Loucy (cell line): Measurements from ENCODE around the gene LRRTM2.

ENCODE experiments used
- H2AFZ ChIP-seq: fragments of 200-600 bp; sonication (generic); 2 replicates; pipeline ENCODE4 v1.6.0; 2016; ENCODE audit warnings: antibody characterized with exemption, mild to moderate bottlenecking, low read length, moderate library complexity
- H3F3A ChIP-seq: fragments of 200-600 bp; 2 replicates; pipeline ENCODE4 v1.6.0; 2016; ENCODE audit warnings: antibody characterized with exemption, low read depth, mild to moderate bottlenecking
- H3K27me3 ChIP-seq: fragments of 200-600 bp; sonication (generic); 2 replicates; pipeline ENCODE4 v1.6.1; 2014; ENCODE audit warnings: low read length, mild to moderate bottlenecking; ENCODE audit not compliant: insufficient read depth, poor library complexity, severe bottlenecking
- H3K36me3 ChIP-seq: fragments of 200-600 bp; sonication (generic); 2 replicates; pipeline ENCODE4 v1.6.1; 2016; ENCODE audit warnings: low read length; ENCODE audit not compliant: insufficient read depth
- H3K4me1 ChIP-seq: fragments of 200-600 bp; sonication (generic); 2 replicates; pipeline ENCODE4 v1.5.1; 2014; ENCODE audit warnings: low read length, mild to moderate bottlenecking; ENCODE audit not compliant: insufficient read depth, poor library complexity, severe bottlenecking
- H3K4me2 ChIP-seq: fragments of 200-600 bp; sonication (generic); 2 replicates; pipeline ENCODE4 v1.6.0; 2014; ENCODE audit warnings: antibody characterized with exemption, low read length, low read depth, mild to moderate bottlenecking; ENCODE audit not compliant: poor library complexity, severe bottlenecking
- H3K4me3 ChIP-seq: fragments of 200-600 bp; sonication (generic); 2 replicates; pipeline ENCODE4 v1.5.1; 2014; ENCODE audit warnings: low read length, mild to moderate bottlenecking, mixed read lengths; ENCODE audit not compliant: poor library complexity, severe bottlenecking
- H3K79me2 ChIP-seq: fragments of 200-600 bp; sonication (generic); 2 replicates; pipeline ENCODE4 v1.6.1; 2014; ENCODE audit warnings: low read length; ENCODE audit not compliant: insufficient read depth
- H3K9ac ChIP-seq: fragments of 200-600 bp; sonication (generic); 2 replicates; pipeline ENCODE4 v1.6.0; 2014; ENCODE audit warnings: mild to moderate bottlenecking, low read depth, low read length, moderate library complexity; ENCODE audit not compliant: poor library complexity, severe bottlenecking
- H3K9me2 ChIP-seq: fragments of 200-600 bp; sonication (generic); replicated peaks from 2 replicates; pipeline ENCODE4 v1.6.1; 2016; ENCODE audit warnings: low read depth, low read length, mixed read lengths
- H3K9me3 ChIP-seq: fragments of 200-600 bp; sonication (generic); 2 replicates; pipeline ENCODE4 v1.6.1; 2014; ENCODE audit warnings: mild to moderate bottlenecking, antibody characterized with exemption, low read length, low read depth; ENCODE audit not compliant: insufficient read depth
- H4K20me1 ChIP-seq: fragments of 200-600 bp; sonication (generic); 2 replicates; pipeline ENCODE4 v1.6.0; 2014; ENCODE audit warnings: antibody characterized with exemption, low read length, mild to moderate bottlenecking; ENCODE audit not compliant: insufficient read depth, poor library complexity, severe bottlenecking
- EZH2phosphoT487 ChIP-seq: fragments of 200-600 bp; IDR thresholded peaks from 2 replicates; pipeline ENCODE4 v1.6.1; 2018; ENCODE audit warnings: antibody characterized with exemption, mild to moderate bottlenecking, moderate library complexity, borderline replicate concordance
- TF ChIP-seq, protein P1 (sequence below): fragments of 200-600 bp; sonication (generic); conservative IDR thresholded peaks from 2 replicates; pipeline ENCODE4 v1.5.1; 2014; ENCODE audit warnings: mild to moderate bottlenecking, antibody characterized with exemption, low read length

The LRRTM2 gene

DNA sequence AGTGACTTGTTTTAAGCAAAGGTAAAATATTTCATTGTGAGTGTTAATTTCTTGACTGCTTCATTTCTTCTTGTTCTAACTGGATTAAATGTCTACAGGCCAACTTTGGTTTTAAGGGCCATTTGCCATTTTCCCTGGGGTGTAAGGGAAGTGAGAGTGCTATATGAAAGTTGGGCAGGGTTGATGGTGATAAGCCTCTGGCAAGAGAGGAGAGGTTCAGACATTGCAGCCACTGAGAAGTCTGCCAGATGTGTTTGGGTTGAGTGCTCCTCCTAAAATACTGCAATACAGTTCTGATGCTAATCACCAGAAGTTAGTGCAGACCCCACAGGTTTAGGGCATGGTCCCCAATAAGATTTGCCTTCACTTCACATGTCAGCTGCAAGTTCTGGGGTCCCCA is 14.9 kb upstream of the LRRTM2 start:
- no peak overlapping the region for H3K9ac ChIP-seq
- H3K27me3 ChIP-seq, result no peaks in the 10 kb centered on the region
- TF ChIP-seq EZH2phosphoT487, result no peak
- TF ChIP-seq, protein P1, sequence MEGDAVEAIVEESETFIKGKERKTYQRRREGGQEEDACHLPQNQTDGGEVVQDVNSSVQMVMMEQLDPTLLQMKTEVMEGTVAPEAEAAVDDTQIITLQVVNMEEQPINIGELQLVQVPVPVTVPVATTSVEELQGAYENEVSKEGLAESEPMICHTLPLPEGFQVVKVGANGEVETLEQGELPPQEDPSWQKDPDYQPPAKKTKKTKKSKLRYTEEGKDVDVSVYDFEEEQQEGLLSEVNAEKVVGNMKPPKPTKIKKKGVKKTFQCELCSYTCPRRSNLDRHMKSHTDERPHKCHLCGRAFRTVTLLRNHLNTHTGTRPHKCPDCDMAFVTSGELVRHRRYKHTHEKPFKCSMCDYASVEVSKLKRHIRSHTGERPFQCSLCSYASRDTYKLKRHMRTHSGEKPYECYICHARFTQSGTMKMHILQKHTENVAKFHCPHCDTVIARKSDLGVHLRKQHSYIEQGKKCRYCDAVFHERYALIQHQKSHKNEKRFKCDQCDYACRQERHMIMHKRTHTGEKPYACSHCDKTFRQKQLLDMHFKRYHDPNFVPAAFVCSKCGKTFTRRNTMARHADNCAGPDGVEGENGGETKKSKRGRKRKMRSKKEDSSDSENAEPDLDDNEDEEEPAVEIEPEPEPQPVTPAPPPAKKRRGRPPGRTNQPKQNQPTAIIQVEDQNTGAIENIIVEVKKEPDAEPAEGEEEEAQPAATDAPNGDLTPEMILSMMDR, result no peak
- H3K4me3 ChIP-seq, result no peak overlapping the region
- no peak overlapping the region for H3K4me2 ChIP-seq
- peaks cover 10% of the 10 kb centered on the region; the same call in 1 of the 2 replicates for H3K9me3 ChIP-seq
- H2AFZ ChIP-seq, result no peak overlapping the region
- no peaks in the 10 kb centered on the region for H4K20me1 ChIP-seq
- no peaks in the 10 kb centered on the region for H3K4me1 ChIP-seq
- no peaks in the 10 kb centered on the region for H3F3A ChIP-seq
- H3K9me2 ChIP-seq, result no peaks in the 10 kb centered on the region
- no peaks in the 10 kb centered on the region for H3K79me2 ChIP-seq
- peaks cover 42% of the 10 kb centered on the region for H3K36me3 ChIP-seq

DNA sequence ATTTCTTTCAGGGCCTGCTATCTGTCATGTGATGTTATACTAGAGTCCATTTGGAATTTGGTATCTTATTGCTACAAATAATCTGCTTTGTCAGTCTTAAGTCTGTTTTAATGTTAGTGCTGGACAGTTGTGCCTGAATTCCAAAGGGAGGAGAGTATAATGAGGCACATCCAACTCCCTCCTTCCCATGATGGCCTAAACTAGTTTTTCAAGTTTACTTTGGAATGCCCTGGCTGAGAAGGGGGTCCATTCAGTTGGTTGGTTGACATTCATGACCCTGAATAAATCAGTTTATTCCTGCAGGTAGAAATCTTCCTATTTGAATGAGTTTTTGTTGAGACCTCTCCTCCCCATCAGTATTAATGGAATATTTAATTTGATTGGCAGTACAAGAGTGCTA is 9.4 kb upstream of the LRRTM2 start:
- H3K79me2 ChIP-seq, result no peaks in the 10 kb centered on the region
- H3K4me1 ChIP-seq, result peaks cover 7% of the 10 kb centered on the region
- no peaks in the 10 kb centered on the region for H3K9me3 ChIP-seq
- peaks cover 25% of the 10 kb centered on the region; the same call in 1 of the 2 replicates for H3K36me3 ChIP-seq
- H3K27me3 ChIP-seq, result no peaks in the 10 kb centered on the region
- no peak for TF ChIP-seq EZH2phosphoT487
- TF ChIP-seq, protein P1, result no peak
- no peaks in the 10 kb centered on the region for H3F3A ChIP-seq
- no peak overlapping the region for H3K9ac ChIP-seq
- H3K4me3 ChIP-seq, result no peak overlapping the region
- no peak overlapping the region for H2AFZ ChIP-seq
- H3K9me2 ChIP-seq, result no peaks in the 10 kb centered on the region
- H3K4me2 ChIP-seq, result no peak overlapping the region
- H4K20me1 ChIP-seq, result no peaks in the 10 kb centered on the region

DNA sequence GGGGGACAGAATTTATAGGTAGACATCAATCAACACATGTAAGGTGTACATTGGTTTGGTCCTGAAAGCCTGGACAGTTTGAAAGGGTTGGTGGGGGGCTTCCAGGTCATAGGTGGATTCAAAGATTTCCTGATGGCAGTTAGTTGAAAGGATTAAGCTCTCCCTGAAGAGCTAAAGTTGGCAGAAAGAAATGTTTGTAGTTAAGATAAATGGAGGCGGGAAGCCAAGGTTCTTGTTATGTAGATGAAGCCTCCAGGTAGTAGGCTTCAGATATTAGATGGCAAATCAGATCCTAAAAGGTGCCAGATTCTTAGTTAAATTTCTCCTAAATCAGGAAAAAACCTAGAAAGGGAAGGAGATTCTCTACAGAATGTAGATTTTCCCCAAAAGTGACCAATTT is 9.0 kb upstream of the LRRTM2 start:
- Histone ChIP-seq H3F3A (no peaks in the 10 kb centered on the region), H3K27me3 (no peaks in the 10 kb centered on the region), H3K79me2 (no peaks in the 10 kb centered on the region), H4K20me1 (no peaks in the 10 kb centered on the region), H3K9me2 (no peaks in the 10 kb centered on the region), H3K4me3 (no peak overlapping the region), H3K36me3 (peaks cover 21% of the 10 kb centered on the region; the same call in 1 of the 2 replicates), H3K4me2 (no peak overlapping the region), H2AFZ (no peak overlapping the region), H3K9me3 (no peaks in the 10 kb centered on the region), H3K9ac (no peak overlapping the region), H3K4me1 (peaks cover 7% of the 10 kb centered on the region)
- TF ChIP-seq EZH2phosphoT487, result no peak
- TF ChIP-seq, protein P1, result no peak
